Spinal cord (tissue), 10 donors: ENCODE data around the gene PRDM16. TPM values are rescaled to one million over a fixed set of nuclear protein-coding genes. Genes with fewer than 3 reads are reported as not detected.

Source experiments
- DNase-seq, 6 donors: peaks; one replicate each; pipeline versions ENCODE4 v3.0.0 to v3.0.0-alpha.2; 2013 to 2015; ENCODE audit warnings: low spot score in 6 of 6, low read depth in 4 of 6
- H3K27ac ChIP-seq: one replicate; pipeline ENCODE4 v1.5.1; 2013; ENCODE audit warnings: low read depth, low read length, control low read depth
- H3K27me3 ChIP-seq: one replicate; pipeline ENCODE4 v1.6.1; 2013; ENCODE audit warnings: low read length; ENCODE audit not compliant: control insufficient read depth, insufficient read depth
- H3K36me3 ChIP-seq: one replicate; pipeline ENCODE4 v1.6.1; 2013; ENCODE audit warnings: low read length; ENCODE audit not compliant: control insufficient read depth, insufficient read depth
- H3K4me1 ChIP-seq: one replicate; pipeline ENCODE4 v1.6.1; 2013; ENCODE audit warnings: low read length; ENCODE audit not compliant: control insufficient read depth, insufficient read depth
- H3K4me3 ChIP-seq: one replicate; pipeline ENCODE4 v1.5.1; 2013; ENCODE audit warnings: low read depth, low read length, control low read depth
- H3K9me3 ChIP-seq: one replicate; pipeline ENCODE4 v1.6.1; 2013; ENCODE audit warnings: low read length; ENCODE audit not compliant: control insufficient read depth, insufficient read depth
- WGBS: methylation state at CpG from one replicate; pipeline ENCODE4 v1.1.5; 2013; ENCODE audit warnings: missing lambda C conversion rate; ENCODE audit not compliant: insufficient coverage; 5-methylcytosine and 5-hydroxymethylcytosine counted together
- long read RNA-seq, 4 donors: transcript quantifications; one replicate each; lab custom pipeline, GENCODE V29; 2026
- polyA plus RNA-seq, 2 donors: library from polyadenylated mRNA; unstranded; fragments of 120-200 nt; gene quantifications; one replicate each; pipeline ENCODE4 v1.2.1, GENCODE V29; 2013; ENCODE audit not compliant: insufficient read length in 2 of 2
- total RNA-seq, 2 donors: library from RNA; depleted of rRNA in 1 of 2; stranded (reverse); fragments of 120-200 nt in 1 of 2; fragments of >200 nt in 1 of 2; gene quantifications; one replicate each; pipeline versions ENCODE4 v1.2.3 to v1.2.4, GENCODE V29; 2013 to 2014
- donor health status: healthy.

Gene PRDM16
- total RNA-seq, result 1 to 10 TPM; 8.1 to 8.3 TPM
- 1 to 10 TPM; 6.1 to 6.5 TPM for polyA plus RNA-seq
- long read RNA-seq, donor 1, partial matches to known transcripts, result 0 of 1 reads
- long read RNA-seq, donor 1, other reads (novel, unspliced or antisense), result 0 of 1 reads
- long read RNA-seq, donor 2, partial matches to known transcripts, result 0 of 1 reads
- long read RNA-seq, donor 2, other reads (novel, unspliced or antisense), result 0 of 1 reads
- long read RNA-seq, donor 3, result 0 reads
- long read RNA-seq, donor 4, result 0 reads

DNA sequence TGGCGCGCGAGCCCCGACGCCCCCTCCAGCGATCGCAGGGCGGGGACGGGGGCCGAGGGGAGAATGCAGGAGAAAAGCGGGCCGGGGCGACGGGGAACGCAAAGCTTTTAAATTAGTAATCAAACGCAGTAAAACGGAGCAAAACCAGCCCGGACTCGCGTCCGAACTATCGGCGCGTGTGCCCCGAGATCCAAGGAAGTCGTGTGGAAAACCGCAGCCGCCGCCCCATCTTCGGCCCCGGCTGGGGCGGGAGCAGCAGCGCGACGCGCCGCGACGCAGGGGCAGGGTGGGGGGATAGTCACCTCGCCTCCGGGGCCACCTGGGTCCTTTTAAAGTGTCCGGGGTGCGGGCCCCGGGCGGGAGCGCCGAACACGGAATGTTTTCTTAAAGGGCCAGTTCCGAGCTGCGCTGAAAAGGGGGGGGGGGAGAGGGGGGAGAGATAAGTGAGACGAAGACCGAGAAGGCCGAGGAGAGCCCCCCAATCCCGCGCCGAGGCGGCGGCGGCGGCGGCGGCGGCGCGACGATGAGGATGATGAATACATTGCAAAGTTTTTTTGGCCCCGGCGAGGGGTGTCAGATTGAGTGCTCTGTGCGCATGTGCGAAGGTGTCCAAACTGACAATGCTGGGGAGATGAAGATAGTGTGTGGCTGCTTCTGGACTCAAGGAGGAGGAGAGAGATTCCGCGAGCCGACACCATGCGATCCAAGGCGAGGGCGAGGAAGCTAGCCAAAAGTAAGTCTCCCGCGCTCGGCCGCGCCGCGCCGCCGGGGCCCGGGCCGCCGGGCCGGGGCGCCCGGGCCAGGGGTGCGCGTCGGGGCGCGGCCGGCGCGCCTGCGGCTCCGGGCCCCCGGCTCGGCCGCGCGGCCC, at the start of gene PRDM16:
TSS of gene PRDM16 (plus strand) at position 640 of the 868 bp plus-strand sequence. CDS start at position 697, 57 bp downstream.
- H3K4me3 ChIP-seq, result peak within 1 kb of the TSS; percentile 39
- peaks cover 12% of the 10 kb centered on the region for H3K36me3 ChIP-seq
- peak within 1 kb of the TSS; percentile 69 for H3K27ac ChIP-seq
- 0% methylated on average over 89 of the region's 106 CpGs for WGBS
- no peaks in the 10 kb centered on the region for H3K9me3 ChIP-seq
- peaks cover 79% of the 10 kb centered on the region for H3K27me3 ChIP-seq
- H3K4me1 ChIP-seq, result peaks cover 73% of the 10 kb centered on the region
- DNase-seq, result peak in 2 of 6 donors; percentile 72 to 84

DNA sequence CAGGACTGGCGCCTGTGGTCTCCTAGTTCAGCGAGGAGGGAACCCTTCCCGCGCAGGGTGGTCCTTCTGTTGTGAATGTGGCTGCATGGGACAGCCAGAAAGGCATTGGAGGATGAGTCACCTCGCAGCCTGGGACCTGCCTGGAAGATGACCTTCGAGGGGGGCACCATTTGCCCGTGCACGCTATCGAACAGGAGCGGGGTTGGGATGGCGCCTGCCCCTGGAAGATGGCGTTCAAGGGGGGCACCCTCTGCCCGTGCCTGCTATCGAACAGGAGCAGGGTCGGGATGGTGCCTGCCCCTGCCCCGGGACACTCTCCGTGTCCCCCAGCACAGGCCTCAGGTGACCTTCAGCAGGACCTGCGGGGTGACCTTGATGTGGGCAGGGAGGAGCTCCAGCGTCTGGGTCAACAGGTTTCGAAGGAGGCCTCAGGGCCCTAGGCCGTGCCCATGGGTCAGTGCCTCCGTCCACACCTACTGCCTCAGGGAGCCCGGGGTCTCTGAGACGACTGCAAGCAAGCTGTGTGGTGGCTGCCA, 49.4 kb upstream of the PRDM16 start:
- Histone ChIP-seq H3K9me3 (no peaks in the 10 kb centered on the region), H3K36me3 (no peaks in the 10 kb centered on the region), H3K27ac (no peak overlapping the region), H3K4me3 (no peak overlapping the region), H3K27me3 (no peaks in the 10 kb centered on the region), H3K4me1 (peaks cover 24% of the 10 kb centered on the region)
- 95% methylated on average over 24 of the region's 24 CpGs for WGBS
- DNase-seq, result no peak

GRCh38 chr1:3020263-3020909, 48.6 kb upstream of the PRDM16 start:
- Histone ChIP-seq H3K4me1 (peaks cover 16% of the 10 kb centered on the region), H3K27me3 (no peaks in the 10 kb centered on the region)

GRCh38 chr1:3021233-3021671, 47.8 kb upstream of the PRDM16 start, which contains the start of gene ACTRT2:
ACTRT2 (plus strand) TSS chr1:3021467; CDS start chr1:3021687, 220 bp downstream.
- Histone ChIP-seq H3K9me3 (no peaks in the 10 kb centered on the region), H3K4me3 (no peak within 1 kb of the TSS), H3K27me3 (no peaks in the 10 kb centered on the region), H3K27ac (no peak within 1 kb of the TSS), H3K4me1 (peaks cover 16% of the 10 kb centered on the region), H3K36me3 (no peaks in the 10 kb centered on the region)
- WGBS, result 45% methylated on average over 7 of the region's 8 CpGs
- no peak for DNase-seq

More at GRCh38 chr1:3020263-3020909, 48.6 kb upstream of the PRDM16 start:
- DNase-seq, result no peak
- Histone ChIP-seq H3K36me3 (no peaks in the 10 kb centered on the region), H3K27ac (no peak overlapping the region), H3K9me3 (no peaks in the 10 kb centered on the region), H3K4me3 (no peak overlapping the region)
- 91% methylated on average over 11 of the region's 12 CpGs for WGBS

- H3K36me3 ChIP-seq, result no peaks in the 10 kb centered on the region
- no peak overlapping the region for H3K27ac ChIP-seq
- DNase-seq, result no peak
- H3K27me3 ChIP-seq, result no peaks in the 10 kb centered on the region
- peaks cover 14% of the 10 kb centered on the region for H3K4me1 ChIP-seq
- 93% methylated on average over 28 of the region's 28 CpGs for WGBS
- H3K9me3 ChIP-seq, result no peaks in the 10 kb centered on the region
- no peak overlapping the region for H3K4me3 ChIP-seq
Measured at GRCh38 chr1:3021801-3022401, 47.1 kb upstream of the PRDM16 start.

GRCh38 chr1:3022511-3022973, 46.5 kb upstream of the PRDM16 start:
- no peak overlapping the region for H3K27ac ChIP-seq
- peaks cover 7% of the 10 kb centered on the region for H3K4me1 ChIP-seq
- H3K27me3 ChIP-seq, result no peaks in the 10 kb centered on the region
- DNase-seq, result no peak
- WGBS, result 98% methylated on average over 18 of the region's 18 CpGs
- no peaks in the 10 kb centered on the region for H3K36me3 ChIP-seq
- H3K9me3 ChIP-seq, result no peaks in the 10 kb centered on the region
- H3K4me3 ChIP-seq, result no peak overlapping the region

DNA sequence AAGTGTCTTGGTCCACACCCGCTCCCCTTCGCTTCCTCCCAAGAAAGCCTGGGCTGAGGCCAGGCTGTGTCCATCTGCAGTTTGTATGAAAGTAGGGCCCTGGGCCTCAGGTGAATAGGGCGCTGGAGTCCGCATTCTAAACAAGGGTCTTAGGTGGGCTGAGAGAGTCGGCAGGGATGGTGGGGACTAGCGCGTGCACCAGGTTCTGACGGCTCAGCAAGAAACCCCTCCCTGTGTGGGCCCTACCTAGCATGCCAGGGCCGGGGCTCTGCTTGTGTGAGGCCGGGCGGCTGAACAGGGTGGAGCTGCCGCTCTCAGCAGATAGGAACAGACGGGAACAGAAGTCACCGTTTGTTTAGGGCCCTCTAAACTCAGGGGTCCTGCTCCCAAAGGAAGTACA, 46.0 kb upstream of the PRDM16 start:
- DNase-seq, result no peak
- H3K9me3 ChIP-seq, result no peaks in the 10 kb centered on the region
- no peak overlapping the region for H3K27ac ChIP-seq
- peaks cover 3% of the 10 kb centered on the region for H3K4me1 ChIP-seq
- no peaks in the 10 kb centered on the region for H3K36me3 ChIP-seq
- 75% methylated on average over 11 of the region's 14 CpGs for WGBS
- H3K27me3 ChIP-seq, result no peaks in the 10 kb centered on the region
- no peak overlapping the region for H3K4me3 ChIP-seq

DNA sequence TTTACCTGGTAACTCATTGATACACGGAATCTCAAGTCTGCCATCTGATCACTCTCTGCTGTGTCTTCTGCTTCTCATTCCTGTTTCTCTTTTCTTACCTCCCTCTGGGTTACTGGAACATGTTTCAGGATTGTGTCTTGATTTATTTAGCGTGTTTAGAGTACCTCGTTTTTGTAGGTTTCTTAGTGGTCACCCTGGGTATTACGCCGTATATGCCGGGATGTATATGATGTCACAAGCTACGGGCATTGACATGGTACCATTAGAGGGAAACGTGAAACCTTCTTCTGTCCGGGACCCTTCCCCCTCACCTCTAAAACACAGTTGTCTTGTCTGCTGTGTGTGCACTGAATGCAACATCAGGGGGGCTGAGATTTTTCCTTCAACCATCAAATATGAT, 45.0 kb upstream of the PRDM16 start:
- Histone ChIP-seq H3K9me3 (no peaks in the 10 kb centered on the region), H3K4me3 (no peak overlapping the region), H3K4me1 (peaks cover 5% of the 10 kb centered on the region), H3K36me3 (no peaks in the 10 kb centered on the region), H3K27me3 (peaks cover 3% of the 10 kb centered on the region), H3K27ac (no peak overlapping the region)
- no CpG with 5 or more reads among the region's 9 CpGs for WGBS
- DNase-seq, result no peak

DNA sequence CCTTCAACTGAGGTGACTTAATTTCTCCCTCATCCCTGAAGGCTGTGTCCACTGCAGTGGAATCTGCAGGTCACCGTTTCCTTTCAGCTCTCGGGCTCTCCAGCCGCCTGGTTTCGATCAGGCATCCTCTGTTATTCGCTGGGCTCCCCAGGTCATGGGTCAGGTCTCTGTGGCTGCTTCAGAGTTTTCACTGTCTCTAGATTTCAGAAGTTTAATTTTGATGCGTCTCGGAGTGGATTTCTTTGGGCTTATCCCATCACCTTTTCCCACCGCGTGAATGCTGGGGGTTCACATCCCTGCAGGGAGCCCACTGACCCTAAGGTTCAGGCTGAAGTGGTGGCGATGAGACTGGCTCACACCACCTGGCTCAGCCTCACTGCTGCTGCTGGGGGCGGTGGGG, 44.4 kb upstream of the PRDM16 start:
- H3K27me3 ChIP-seq, result peaks cover 3% of the 10 kb centered on the region

More for the DNA sequence above, 44.4 kb upstream of the PRDM16 start:
- Histone ChIP-seq H3K27ac (no peak overlapping the region), H3K4me1 (peaks cover 5% of the 10 kb centered on the region), H3K4me3 (no peak overlapping the region), H3K36me3 (no peaks in the 10 kb centered on the region), H3K9me3 (no peaks in the 10 kb centered on the region)
- no peak for DNase-seq
- WGBS, result 94% methylated on average over 9 of the region's 11 CpGs
